Muscle layer of duodenum (tissue), 2 donors: ENCODE results near the gene TNIP3.
A peak's percentile ranks its signal among the peaks of the same experiment; 100 is the strongest.
"Not testable (repeated sequence)": the region's sequence is repeated elsewhere in the genome, so short reads cannot be mapped to it uniquely, and the experiment has no call there.

ENCODE experiments used
- H3K27ac ChIP-seq: one replicate; pipeline ENCODE4 v1.7.0; 2013; ENCODE audit warnings: mild to moderate bottlenecking, low read length
- H3K27me3 ChIP-seq: one replicate; pipeline ENCODE4 v1.7.0; 2013; ENCODE audit warnings: low read depth, mild to moderate bottlenecking, control low read depth, low read length
- H3K36me3 ChIP-seq, 2 donors: one replicate each; pipeline ENCODE4 v1.7.0; 2013; ENCODE audit warnings: low read length in 2 of 2, control low read depth in 1 of 2, mild to moderate bottlenecking in 1 of 2; ENCODE audit not compliant: insufficient read depth in 2 of 2, control insufficient read depth in 1 of 2
- H3K4me1 ChIP-seq, 2 donors: one replicate each; pipeline ENCODE4 v1.7.0; 2013; ENCODE audit warnings: low read length in 2 of 2, mild to moderate bottlenecking in 2 of 2, control low read depth in 1 of 2, moderate library complexity in 1 of 2; ENCODE audit not compliant: insufficient read depth in 2 of 2, control insufficient read depth in 1 of 2
- H3K4me3 ChIP-seq, 2 donors: one replicate each; pipeline ENCODE4 v1.7.0; 2013; ENCODE audit warnings: low read length in 2 of 2, low read depth in 1 of 2, mild to moderate bottlenecking in 1 of 2
- H3K9me3 ChIP-seq, 2 donors: one replicate each; pipeline ENCODE4 v1.7.0; 2013; ENCODE audit warnings: low read length in 2 of 2, control low read depth in 1 of 2, mild to moderate bottlenecking in 1 of 2; ENCODE audit not compliant: control insufficient read depth in 1 of 2
- donor health status: healthy.

The TNIP3 gene, protein sequence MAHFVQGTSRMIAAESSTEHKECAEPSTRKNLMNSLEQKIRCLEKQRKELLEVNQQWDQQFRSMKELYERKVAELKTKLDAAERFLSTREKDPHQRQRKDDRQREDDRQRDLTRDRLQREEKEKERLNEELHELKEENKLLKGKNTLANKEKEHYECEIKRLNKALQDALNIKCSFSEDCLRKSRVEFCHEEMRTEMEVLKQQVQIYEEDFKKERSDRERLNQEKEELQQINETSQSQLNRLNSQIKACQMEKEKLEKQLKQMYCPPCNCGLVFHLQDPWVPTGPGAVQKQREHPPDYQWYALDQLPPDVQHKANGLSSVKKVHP

DNA sequence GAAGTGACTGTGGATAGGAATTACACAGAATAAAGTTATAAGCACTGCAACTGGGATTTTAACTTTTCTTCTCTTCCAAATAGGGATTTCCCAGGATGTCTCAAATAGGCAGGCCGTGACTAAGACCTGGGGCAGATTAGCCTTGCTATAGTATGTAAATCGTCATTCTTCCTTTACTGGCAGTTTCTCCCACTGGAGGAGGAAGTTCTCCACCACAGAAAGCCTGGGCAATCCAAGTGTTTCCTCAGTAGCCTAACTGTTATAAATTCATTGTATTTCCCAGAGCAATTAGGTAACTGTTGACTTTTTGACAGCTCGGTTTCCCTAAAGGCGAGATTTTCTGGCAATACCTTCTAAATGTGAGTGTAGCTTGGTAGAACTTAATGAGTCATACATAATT lies at the start of gene TNIP3:
Gene TNIP3, minus strand, starts transcription at position 31 of the 400 bp plus-strand sequence. CDS start 196 bp downstream, outside the sequence.
- no peaks in the 10 kb centered on the region for H3K27me3 ChIP-seq
- H3K27ac ChIP-seq, result no peak within 1 kb of the TSS
- H3K9me3 ChIP-seq, result no peaks in the 10 kb centered on the region
- H3K4me1 ChIP-seq, result no peaks in the 10 kb centered on the region
- no peak within 1 kb of the TSS for H3K4me3 ChIP-seq
- no peaks in the 10 kb centered on the region for H3K36me3 ChIP-seq

GRCh38 chr4:121212806-121213205 lies 48.7 kb upstream of the TNIP3 start:
- no peaks in the 10 kb centered on the region for H3K27me3 ChIP-seq
- H3K4me1 ChIP-seq, result peaks cover 0 to 3% of the 10 kb centered on the region in 2 donors
- H3K36me3 ChIP-seq, result no peaks in the 10 kb centered on the region
- no peak overlapping the region for H3K27ac ChIP-seq
- H3K9me3 ChIP-seq, result no peaks in the 10 kb centered on the region
- no peak overlapping the region for H3K4me3 ChIP-seq

DNA sequence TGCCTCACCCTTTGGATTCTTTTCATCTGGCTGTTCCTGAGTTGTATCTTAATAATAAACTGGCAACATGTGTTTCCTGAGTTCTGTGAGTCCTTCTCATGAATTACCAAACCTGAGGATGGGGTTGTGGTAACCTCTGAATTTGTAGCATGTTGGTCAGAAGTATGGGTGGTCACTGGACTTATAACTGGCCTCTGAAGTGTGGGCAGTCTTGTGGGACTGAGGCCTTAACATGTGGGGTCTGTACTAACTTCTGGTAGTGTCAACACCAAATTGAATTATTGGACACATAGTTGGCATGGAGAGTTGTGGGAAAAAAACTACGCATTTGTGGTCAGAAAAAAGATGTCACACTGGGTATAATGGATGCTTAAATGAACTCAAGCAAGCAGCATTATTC lies 45.0 kb upstream of the TNIP3 start:
- Histone ChIP-seq H3K36me3 (no peaks in the 10 kb centered on the region), H3K4me3 (no peak overlapping the region), H3K27ac (no peak overlapping the region), H3K9me3 (no peaks in the 10 kb centered on the region), H3K4me1 (no peaks in the 10 kb centered on the region), H3K27me3 (no peaks in the 10 kb centered on the region)

DNA sequence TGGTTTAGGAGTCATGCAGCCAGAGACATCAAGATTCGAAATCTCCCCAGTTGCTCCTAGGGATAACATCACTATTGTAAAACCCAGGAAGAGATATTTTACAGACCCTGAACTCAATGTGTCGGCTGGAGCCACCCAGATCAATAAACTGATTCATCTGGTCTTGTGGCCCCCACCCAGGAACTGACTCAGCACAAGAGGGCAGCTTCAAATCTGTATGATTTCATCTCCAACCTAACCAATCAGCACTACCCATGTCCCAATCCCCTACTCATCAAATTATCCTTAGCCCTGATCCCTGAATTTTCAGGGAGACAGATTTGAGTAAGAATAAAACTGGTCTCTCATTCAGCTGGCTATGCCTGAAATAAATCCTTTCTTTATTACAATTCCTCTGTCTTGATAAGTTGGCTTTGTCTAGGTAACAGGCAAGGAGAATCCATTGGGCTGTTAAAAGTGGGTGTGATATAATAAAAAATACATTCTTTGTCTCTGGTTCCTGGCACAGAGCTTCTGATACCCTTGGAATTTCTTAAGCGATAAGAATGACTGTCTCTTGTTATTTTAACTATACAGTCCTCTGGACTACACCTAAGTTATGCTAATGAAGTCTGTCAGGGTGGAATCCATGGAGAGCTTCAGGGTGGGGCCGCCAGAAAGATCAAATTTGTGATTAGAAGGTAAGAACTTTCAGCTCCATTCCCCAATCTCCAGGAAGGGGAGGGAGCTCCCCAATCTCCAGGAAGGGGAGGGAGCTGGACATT lies 44.3 kb upstream of the TNIP3 start:
- H3K4me3 ChIP-seq, result no peak overlapping the region
- H3K27ac ChIP-seq, result no peak overlapping the region
- H3K9me3 ChIP-seq, result no peaks in the 10 kb centered on the region
- no peaks in the 10 kb centered on the region for H3K36me3 ChIP-seq
- H3K4me1 ChIP-seq, result no peaks in the 10 kb centered on the region
- no peaks in the 10 kb centered on the region for H3K27me3 ChIP-seq

DNA sequence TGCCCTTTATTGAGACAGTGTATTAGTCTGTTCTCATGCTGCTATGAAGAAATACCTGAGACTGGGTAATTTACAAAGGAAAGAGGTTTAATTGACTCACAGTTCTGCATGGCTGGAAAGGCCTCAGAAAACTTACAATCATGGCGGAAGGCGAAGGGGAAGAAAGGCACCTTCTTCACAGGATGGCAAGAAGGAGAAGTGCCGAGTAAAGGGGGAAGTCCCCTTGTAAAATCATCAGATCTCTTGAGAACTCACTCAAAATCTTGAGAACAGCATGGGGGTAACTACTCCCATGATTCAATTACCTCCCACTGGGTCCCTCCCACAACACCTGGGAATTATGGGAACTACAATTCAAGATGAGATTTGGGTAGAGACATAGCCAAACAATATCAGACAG lies 41.7 kb upstream of the TNIP3 start:
- H3K4me3 ChIP-seq, H3K36me3 ChIP-seq, H3K4me1 ChIP-seq, H3K27ac ChIP-seq, H3K27me3 ChIP-seq, H3K9me3 ChIP-seq: not testable (repeated sequence)

DNA sequence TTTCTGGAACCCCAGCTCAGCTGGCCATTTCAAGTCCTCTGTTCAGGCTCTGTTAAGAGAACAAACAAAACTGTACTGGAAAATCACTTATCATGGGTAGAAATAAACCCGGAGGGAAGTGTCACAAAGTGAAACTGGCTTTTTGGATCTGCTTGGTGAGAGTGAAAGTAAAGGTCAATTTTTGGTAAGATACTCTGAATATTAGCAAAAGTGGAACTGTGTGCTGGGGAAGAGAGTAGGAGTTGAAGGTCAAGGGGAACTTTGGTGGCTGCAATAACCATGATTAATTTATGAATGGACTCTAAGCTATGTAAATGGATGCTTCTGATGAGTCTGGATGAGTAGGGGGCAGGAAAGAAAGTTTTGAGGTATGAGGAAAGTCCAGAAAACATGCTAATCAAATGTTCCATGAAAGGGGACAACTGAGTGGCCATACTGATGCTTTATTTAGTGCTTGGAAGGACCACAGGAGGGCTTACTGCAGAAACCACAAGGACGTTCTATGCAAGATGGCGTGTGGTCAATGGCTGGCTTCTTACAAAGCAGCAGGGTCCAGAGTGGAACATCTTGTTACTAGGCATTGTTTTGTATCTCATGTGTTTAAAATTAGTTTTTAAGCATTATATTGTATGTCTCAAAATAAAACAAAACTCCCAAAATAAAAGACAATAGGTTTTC lies 36.8 kb upstream of the TNIP3 start:
- Histone ChIP-seq H3K4me3 (peak overlapping the region in 1 of 2 donors; percentile 18), H3K27me3 (no peaks in the 10 kb centered on the region), H3K36me3 (no peaks in the 10 kb centered on the region), H3K4me1 (peaks cover 0 to 4% of the 10 kb centered on the region in 2 donors), H3K27ac (no peak overlapping the region), H3K9me3 (no peaks in the 10 kb centered on the region)

DNA sequence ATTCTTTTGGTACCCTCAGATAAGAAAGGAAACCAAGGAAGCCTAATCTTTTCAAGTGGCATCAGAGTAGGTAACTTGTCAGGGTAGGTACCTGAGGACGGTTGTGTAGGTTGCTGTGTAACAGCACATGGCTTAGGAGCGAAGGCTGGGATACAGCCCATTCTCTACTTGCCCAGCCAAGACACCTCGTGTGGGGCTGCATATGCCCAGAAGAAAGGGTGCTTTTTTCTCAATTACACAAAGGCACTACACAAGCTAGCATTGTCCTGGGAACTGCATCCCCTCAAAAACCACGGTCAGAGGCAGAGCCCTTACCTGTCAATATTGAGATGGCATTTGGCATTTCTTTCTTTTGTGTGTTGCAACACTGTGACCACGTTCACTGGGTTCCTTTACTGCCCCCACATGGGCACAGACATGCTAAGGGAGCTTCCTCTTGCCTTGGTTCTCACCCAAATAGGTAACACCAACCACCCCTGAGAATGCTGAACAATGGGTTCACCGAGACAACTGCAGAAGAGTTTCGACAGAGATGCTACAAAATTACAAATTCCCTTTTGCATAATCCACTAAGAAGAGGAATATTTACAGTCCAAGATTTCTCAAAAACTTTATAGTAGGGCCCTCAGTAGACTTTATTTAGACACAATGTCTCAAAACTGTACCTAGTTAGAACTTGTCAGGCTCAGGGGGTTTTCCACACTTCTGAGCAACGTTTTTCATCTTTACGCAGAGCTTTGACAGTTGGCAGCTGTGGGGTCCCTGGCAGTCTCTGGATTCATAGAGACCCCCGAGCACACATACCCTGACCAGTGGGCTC lies 35.8 kb upstream of the TNIP3 start:
- no peaks in the 10 kb centered on the region for H3K27me3 ChIP-seq
- H3K9me3 ChIP-seq, result no peaks in the 10 kb centered on the region
- H3K36me3 ChIP-seq, result no peaks in the 10 kb centered on the region
- H3K27ac ChIP-seq, result no peak overlapping the region
- H3K4me1 ChIP-seq, result peaks cover 0 to 4% of the 10 kb centered on the region in 2 donors
- H3K4me3 ChIP-seq, result no peak overlapping the region

- Histone ChIP-seq H3K4me1 (peaks cover 0 to 4% of the 10 kb centered on the region in 2 donors), H3K4me3 (no peak overlapping the region), H3K27me3 (no peaks in the 10 kb centered on the region), H3K27ac (no peak overlapping the region), H3K9me3 (no peaks in the 10 kb centered on the region), H3K36me3 (no peaks in the 10 kb centered on the region)
Observed at GRCh38 chr4:121198251-121198650, 34.1 kb upstream of the TNIP3 start.

- H3K27me3 ChIP-seq, result no peaks in the 10 kb centered on the region
- H3K9me3 ChIP-seq, result no peaks in the 10 kb centered on the region
- peaks cover 0 to 1% of the 10 kb centered on the region in 2 donors for H3K4me1 ChIP-seq
- no peak overlapping the region for H3K27ac ChIP-seq
- no peaks in the 10 kb centered on the region for H3K36me3 ChIP-seq
- H3K4me3 ChIP-seq, result no peak overlapping the region
Observed at GRCh38 chr4:121195649-121196048, 31.5 kb upstream of the TNIP3 start.

GRCh38 chr4:121192480-121192879 lies 28.4 kb upstream of the TNIP3 start:
- Histone ChIP-seq H3K36me3 (no peaks in the 10 kb centered on the region), H3K4me1 (no peaks in the 10 kb centered on the region), H3K9me3 (no peaks in the 10 kb centered on the region), H3K4me3 (no peak overlapping the region), H3K27me3 (no peaks in the 10 kb centered on the region), H3K27ac (no peak overlapping the region)

- no peaks in the 10 kb centered on the region for H3K9me3 ChIP-seq
- no peaks in the 10 kb centered on the region for H3K36me3 ChIP-seq
- no peak overlapping the region for H3K4me3 ChIP-seq
- no peaks in the 10 kb centered on the region for H3K4me1 ChIP-seq
- H3K27ac ChIP-seq, result no peak overlapping the region
- H3K27me3 ChIP-seq, result no peaks in the 10 kb centered on the region
Observed at GRCh38 chr4:121192013-121192412, 27.9 kb upstream of the TNIP3 start.
